Activated T-helper 1 cell treated with anti-CD3 and anti-CD28 coated beads, Interleukin-12 subunit alpha, Interleukin-12 subunit beta, Interleukin-2, Interleukin-4 antibody, amounts not matched to agents 30 ng/mL and 10 ng/mL and 1 ng/mL, durations not matched to agents 14 hours and 24 hours and 36 hours (primary cell): ENCODE results near the gene CAMK1. TPM values are rescaled to one million over a fixed set of nuclear protein-coding genes. Genes with fewer than 3 reads are reported as not detected.

ENCODE experiments used
- DNase-seq: peaks from one replicate; pipeline ENCODE4 v3.0.0; 2021; ENCODE audit warnings: low spot score
- H3K27ac Mint-ChIP-seq: one replicate; pipeline ENCODE4 v1.8.0; 2021; ENCODE audit warnings: mild to moderate bottlenecking, mixed read lengths
- H3K27me3 Mint-ChIP-seq: one replicate; pipeline ENCODE4 v1.8.0; 2022; ENCODE audit warnings: mild to moderate bottlenecking, moderate library complexity, mixed read lengths; ENCODE audit not compliant: insufficient read depth
- H3K36me3 Mint-ChIP-seq: one replicate; pipeline ENCODE4 v1.8.0; 2021; ENCODE audit warnings: low read depth, mixed read lengths
- H3K4me1 Mint-ChIP-seq: one replicate; pipeline ENCODE4 v1.8.0; 2021; ENCODE audit warnings: low read depth, mixed read lengths
- H3K4me3 Mint-ChIP-seq: one replicate; pipeline ENCODE4 v1.8.0; 2021; ENCODE audit warnings: mild to moderate bottlenecking, moderate library complexity, mixed read lengths
- H3K9me3 Mint-ChIP-seq: one replicate; pipeline ENCODE4 v1.8.0; 2021; ENCODE audit warnings: mixed read lengths
- intact Hi-C: fragments of 100-400 bp; cut with micrococcal nuclease; formaldehyde crosslinking; loops from one replicate; pipeline ENCODE4 v1.15.1; 2024
- total RNA-seq: library from RNA; stranded (reverse); gene quantifications from 2 replicates; pipeline ENCODE4 v1.2.3, GENCODE V29; 2022

CAMK1 gene
- total RNA-seq, 1 donor from 2014 or later = 55.0 TPM

DNA sequence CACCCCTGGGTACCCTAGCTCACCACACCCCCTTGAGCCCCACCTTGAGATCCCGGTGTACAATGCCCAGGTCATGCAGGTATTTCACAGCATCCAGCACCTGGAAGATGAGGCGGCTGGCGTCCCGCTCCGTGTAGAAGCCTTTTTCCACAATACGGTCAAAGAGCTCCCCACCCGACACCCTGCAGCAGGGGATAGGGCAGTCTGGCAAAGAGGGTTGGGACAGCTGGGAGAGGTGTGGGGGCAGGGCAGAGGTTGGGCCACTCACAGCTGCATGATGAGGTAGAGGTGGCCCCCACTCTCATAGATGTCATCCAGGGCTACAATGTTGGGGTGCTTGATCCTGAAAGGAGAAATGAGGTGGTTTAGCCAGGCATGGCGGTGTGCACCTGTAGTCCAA is 6.9 kb downstream of the CAMK1 start:
- Mint-ChIP-seq H3K27ac (no peak overlapping the region), H3K9me3 (no peaks in the 10 kb centered on the region), H3K4me3 (no peak overlapping the region), H3K27me3 (no peaks in the 10 kb centered on the region), H3K36me3 (peaks cover 42% of the 10 kb centered on the region), H3K4me1 (peaks cover 10% of the 10 kb centered on the region)
- intact Hi-C loops = no loop called here
- DNase-seq = no peak

- DNase-seq = no peak
- peaks cover 46% of the 10 kb centered on the region for H3K36me3 Mint-ChIP-seq
- no peaks in the 10 kb centered on the region for H3K27me3 Mint-ChIP-seq
- intact Hi-C loops = no loop called here
- no peaks in the 10 kb centered on the region for H3K9me3 Mint-ChIP-seq
- no peak overlapping the region for H3K4me3 Mint-ChIP-seq
- peaks cover under 1% of the 10 kb centered on the region for H3K4me1 Mint-ChIP-seq
- H3K27ac Mint-ChIP-seq = no peak overlapping the region
Observed at GRCh38 chr3:9761919-9762318, 7.8 kb downstream of the CAMK1 start.

GRCh38 chr3:9760779-9761505 is 8.8 kb downstream of the CAMK1 start:
- H3K36me3 Mint-ChIP-seq = peaks cover 54% of the 10 kb centered on the region
- intact Hi-C loops = no loop called here
- no peaks in the 10 kb centered on the region for H3K9me3 Mint-ChIP-seq
- no peak overlapping the region for H3K27ac Mint-ChIP-seq
- no peak for DNase-seq
- no peaks in the 10 kb centered on the region for H3K27me3 Mint-ChIP-seq
- no peak overlapping the region for H3K4me3 Mint-ChIP-seq
- H3K4me1 Mint-ChIP-seq = no peaks in the 10 kb centered on the region

GRCh38 chr3:9757427-9757826 is 12.3 kb downstream of the CAMK1 start:
- Mint-ChIP-seq H3K27ac (no peak overlapping the region), H3K4me3 (no peak overlapping the region), H3K27me3 (no peaks in the 10 kb centered on the region), H3K4me1 (peaks cover 17% of the 10 kb centered on the region), H3K36me3 (peaks cover 59% of the 10 kb centered on the region), H3K9me3 (no peaks in the 10 kb centered on the region)
- DNase-seq = no peak
- intact Hi-C loops = no loop called here

DNA sequence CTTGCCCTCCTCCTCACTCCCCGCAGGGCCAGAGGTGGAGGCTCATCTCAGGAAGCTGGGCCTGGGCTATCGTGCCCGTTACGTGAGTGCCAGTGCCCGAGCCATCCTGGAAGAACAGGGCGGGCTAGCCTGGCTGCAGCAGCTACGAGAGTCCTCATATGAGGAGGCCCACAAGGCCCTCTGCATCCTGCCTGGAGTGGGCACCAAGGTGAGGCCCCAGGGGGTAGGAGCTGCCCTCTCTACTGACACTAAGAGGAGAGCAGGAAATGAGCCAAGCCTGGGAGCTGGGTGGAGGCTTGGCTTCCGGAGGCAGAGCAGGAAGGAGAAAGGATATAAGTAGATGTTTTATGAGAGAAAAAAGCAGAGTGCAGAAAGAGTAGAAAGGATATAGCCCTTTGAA is 15.1 kb downstream of the CAMK1 start:
- Mint-ChIP-seq H3K4me3 (peak overlapping the region; percentile 37), H3K4me1 (peaks cover 42% of the 10 kb centered on the region)
- no peak for DNase-seq

DNA sequence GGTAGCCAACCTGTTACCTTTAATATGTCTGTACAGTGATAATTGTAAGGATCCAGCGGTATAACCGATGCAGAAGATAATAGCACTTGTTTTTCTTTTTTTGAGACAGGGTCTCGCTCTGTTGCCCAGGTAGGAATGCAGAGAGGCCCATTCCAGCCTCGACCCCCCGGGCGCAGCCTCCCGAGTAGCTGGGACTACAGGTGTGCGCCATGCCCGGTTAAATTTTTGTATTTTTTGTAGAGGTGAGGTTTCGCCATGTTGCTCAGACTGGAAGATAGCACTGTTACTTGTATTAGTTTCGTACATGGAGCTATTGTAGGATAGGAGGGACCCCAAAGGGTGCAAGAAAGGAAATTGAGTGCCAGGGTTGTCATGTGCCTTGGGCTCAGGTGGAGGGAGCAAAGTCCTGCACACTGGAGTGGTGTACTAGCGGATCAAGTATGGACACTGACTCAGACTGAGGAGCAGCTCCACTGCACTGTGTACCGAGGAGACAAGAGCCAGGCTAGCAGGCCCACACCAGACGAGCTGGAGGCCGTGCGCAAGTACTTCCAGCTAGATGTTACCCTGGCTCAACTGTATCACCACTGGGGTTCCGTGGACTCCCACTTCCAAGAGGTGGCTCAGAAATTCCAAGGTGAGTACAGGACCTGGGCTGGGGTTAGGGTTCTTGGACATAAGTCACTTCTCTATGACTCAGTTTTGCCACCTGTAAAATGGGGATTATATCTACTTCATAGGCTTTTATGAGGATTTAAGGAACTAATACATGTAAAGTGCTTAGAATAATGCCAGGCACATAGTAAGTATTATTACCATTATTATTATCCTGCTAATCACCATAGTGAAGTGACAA is 19.0 kb downstream of the CAMK1 start:
- no peaks in the 10 kb centered on the region for H3K9me3 Mint-ChIP-seq
- intact Hi-C loops = loop anchor here (1.0 to 5.0 kb wide), 9 partner anchors 19 to 353 kb away; partner anchors contain the start of genes CAMK1, CRELD1, EMC3 and FANCD2
- H3K36me3 Mint-ChIP-seq = peaks cover 46% of the 10 kb centered on the region
- no peak for DNase-seq
- H3K27ac Mint-ChIP-seq = peak overlapping the region; percentile 95
- no peaks in the 10 kb centered on the region for H3K27me3 Mint-ChIP-seq
- H3K4me1 Mint-ChIP-seq = peaks cover 63% of the 10 kb centered on the region
- peak overlapping the region; percentile 96 for H3K4me3 Mint-ChIP-seq

More for the DNA sequence above, 15.1 kb downstream of the CAMK1 start:
- intact Hi-C loops = loop anchor here (5.0 kb wide), 1 partner anchor 233 kb away; the partner anchor contains the start of gene EMC3
- Mint-ChIP-seq H3K27me3 (no peaks in the 10 kb centered on the region), H3K36me3 (peaks cover 47% of the 10 kb centered on the region), H3K9me3 (no peaks in the 10 kb centered on the region), H3K27ac (peak overlapping the region; percentile 46)

- Mint-ChIP-seq H3K4me1 (peaks cover 61% of the 10 kb centered on the region), H3K4me3 (peak within 1 kb of the TSS; percentile 96), H3K27ac (peak within 1 kb of the TSS; percentile 95), H3K27me3 (no peaks in the 10 kb centered on the region), H3K36me3 (peaks cover 49% of the 10 kb centered on the region), H3K9me3 (no peaks in the 10 kb centered on the region)
- intact Hi-C loops = loop anchor here (1.0 to 5.0 kb wide), 12 partner anchors 19 to 353 kb away; partner anchors contain the start of genes BRPF1, CAMK1, CRELD1 and EMC3
- DNase-seq = peak; percentile 96
Observed at GRCh38 chr3:9749645-9750555, 19.8 kb downstream of the CAMK1 start, which contains the start of gene OGG1. Gene OGG1, plus strand, starts transcription at chr3:9749952. Its CDS starts 335 bp downstream, at chr3:9750287.

- Mint-ChIP-seq H3K36me3 (peaks cover 49% of the 10 kb centered on the region), H3K9me3 (no peaks in the 10 kb centered on the region), H3K4me1 (peaks cover 55% of the 10 kb centered on the region), H3K27me3 (no peaks in the 10 kb centered on the region), H3K27ac (peak overlapping the region; percentile 95), H3K4me3 (peak overlapping the region; percentile 96)
- intact Hi-C loops = loop anchor here (1.0 kb wide), 3 partner anchors 18 to 141 kb away; partner anchors contain the start of genes BRPF1 and JAGN1
- DNase-seq = no peak
Observed at GRCh38 chr3:9749296-9749644, 20.5 kb downstream of the CAMK1 start.

DNA sequence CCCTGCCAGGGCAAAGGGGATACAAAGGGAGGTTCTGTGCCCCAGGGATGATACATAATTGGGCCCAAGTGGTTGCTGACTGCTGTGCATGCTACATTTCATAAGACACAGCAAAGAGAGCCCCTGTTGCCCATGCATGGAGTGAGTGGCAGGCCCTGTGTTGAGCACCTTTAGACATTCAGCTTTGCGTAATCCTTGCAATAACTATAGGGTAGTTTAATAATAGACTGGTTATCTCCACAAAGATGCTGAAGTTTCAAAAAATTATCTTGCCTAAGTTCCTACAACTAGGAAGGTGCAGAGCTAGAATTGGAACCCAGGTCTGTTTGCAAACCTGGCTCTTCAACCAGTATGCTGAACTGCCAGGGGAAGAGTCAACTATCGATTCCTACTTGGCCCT is 21.7 kb downstream of the CAMK1 start:
- Mint-ChIP-seq H3K9me3 (no peaks in the 10 kb centered on the region), H3K4me3 (peak overlapping the region; percentile 25), H3K4me1 (peaks cover 47% of the 10 kb centered on the region), H3K27me3 (no peaks in the 10 kb centered on the region), H3K36me3 (peaks cover 55% of the 10 kb centered on the region), H3K27ac (no peak overlapping the region)
- intact Hi-C loops = no loop called here
- no peak for DNase-seq

DNA sequence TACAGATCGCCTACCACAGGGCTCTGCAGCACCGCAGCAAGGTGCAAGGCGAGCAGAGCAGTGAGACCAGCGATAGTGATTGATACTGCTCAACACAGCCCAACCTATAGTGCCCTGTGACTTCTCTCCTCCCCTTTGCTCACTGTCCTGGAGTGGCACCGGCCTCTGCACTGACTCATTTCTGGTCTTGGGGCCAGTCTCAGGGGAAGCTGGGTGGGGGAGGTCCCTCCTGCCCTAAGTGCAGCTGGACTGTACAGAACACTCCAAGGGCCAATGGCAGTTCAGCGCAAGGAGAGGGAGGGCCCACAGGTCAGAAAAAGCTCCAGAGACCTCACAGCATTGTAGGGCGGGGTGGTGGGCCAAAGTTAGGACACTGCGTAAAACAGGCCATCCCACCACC is 22.5 kb downstream of the CAMK1 start:
- Mint-ChIP-seq H3K4me1 (peaks cover 47% of the 10 kb centered on the region), H3K27me3 (no peaks in the 10 kb centered on the region), H3K9me3 (no peaks in the 10 kb centered on the region), H3K36me3 (peaks cover 54% of the 10 kb centered on the region), H3K4me3 (no peak overlapping the region), H3K27ac (peak overlapping the region; percentile 58)
- intact Hi-C loops = no loop called here
- no peak for DNase-seq

DNA sequence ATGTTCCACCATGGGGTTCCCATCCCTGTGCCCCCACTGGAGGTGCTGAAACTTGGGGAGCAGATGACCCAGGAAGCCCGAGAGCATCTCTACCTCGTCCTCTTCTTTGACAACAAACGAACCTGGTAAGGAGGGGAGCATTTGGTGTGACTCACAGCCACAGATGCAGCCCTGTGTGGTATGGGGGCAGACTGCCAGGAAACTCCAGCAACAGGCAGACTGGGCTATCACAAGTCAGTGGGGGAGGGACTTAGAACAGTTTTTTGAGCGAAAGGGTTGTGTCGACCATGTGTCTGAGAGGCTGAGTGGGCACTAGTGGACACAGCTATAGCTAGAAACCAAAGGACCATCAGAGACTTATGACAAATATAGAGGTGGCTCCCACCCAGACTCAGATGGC is 23.4 kb downstream of the CAMK1 start:
- no peak for DNase-seq
- Mint-ChIP-seq H3K27me3 (no peaks in the 10 kb centered on the region), H3K4me1 (peaks cover 38% of the 10 kb centered on the region), H3K27ac (no peak overlapping the region), H3K36me3 (peaks cover 48% of the 10 kb centered on the region), H3K9me3 (no peaks in the 10 kb centered on the region), H3K4me3 (no peak overlapping the region)
- intact Hi-C loops = no loop called here

DNA sequence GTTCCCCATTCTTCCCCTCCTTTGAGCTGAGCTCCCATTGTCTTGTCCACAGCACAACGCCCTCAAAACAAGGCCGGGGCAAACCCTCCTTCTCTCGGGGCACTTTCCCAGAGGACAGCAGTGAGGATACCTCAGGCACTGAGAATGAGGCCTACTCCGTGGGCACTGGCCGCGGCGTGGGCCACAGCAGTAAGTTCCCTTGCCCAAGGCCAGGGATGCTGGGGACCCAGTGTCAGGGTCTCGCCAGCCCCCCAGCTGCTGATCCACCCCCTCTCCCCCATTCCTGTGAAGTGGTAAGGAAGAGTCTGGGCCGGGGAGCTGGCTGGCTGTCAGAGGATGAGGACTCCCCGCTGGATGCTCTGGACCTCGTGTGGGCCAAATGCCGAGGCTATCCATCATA is 24.2 kb downstream of the CAMK1 start:
- no peak overlapping the region for H3K27ac Mint-ChIP-seq
- H3K9me3 Mint-ChIP-seq = no peaks in the 10 kb centered on the region
- peaks cover 52% of the 10 kb centered on the region for H3K36me3 Mint-ChIP-seq
- intact Hi-C loops = no loop called here
- H3K27me3 Mint-ChIP-seq = no peaks in the 10 kb centered on the region
- H3K4me3 Mint-ChIP-seq = no peak overlapping the region
- H3K4me1 Mint-ChIP-seq = peaks cover 30% of the 10 kb centered on the region
- no peak for DNase-seq
